Uterus (tissue), 2 donors: ENCODE results near the gene PRLH.

ENCODE experiments used
- POLR2A ChIP-seq, 2 donors: fragments of 450-650 bp; IDR thresholded peaks; one replicate each; pipeline ENCODE4 v1.6.1; 2016; ENCODE audit warnings: antibody characterized with exemption in 2 of 2, mild to moderate bottlenecking in 1 of 2, moderate library complexity in 1 of 2
- TF ChIP-seq, protein P1 (sequence below), 4 experiments: fragments of 200-600 bp in 2 of 4; fragments of 450-650 bp in 2 of 4; sonication (generic) in 2 of 4; IDR thresholded peaks; one replicate each; pipeline ENCODE4 v1.5.1; 2016 to 2019; ENCODE audit warnings: antibody characterized with exemption in 4 of 4, mild to moderate bottlenecking in 2 of 4, moderate library complexity in 1 of 4

DNA sequence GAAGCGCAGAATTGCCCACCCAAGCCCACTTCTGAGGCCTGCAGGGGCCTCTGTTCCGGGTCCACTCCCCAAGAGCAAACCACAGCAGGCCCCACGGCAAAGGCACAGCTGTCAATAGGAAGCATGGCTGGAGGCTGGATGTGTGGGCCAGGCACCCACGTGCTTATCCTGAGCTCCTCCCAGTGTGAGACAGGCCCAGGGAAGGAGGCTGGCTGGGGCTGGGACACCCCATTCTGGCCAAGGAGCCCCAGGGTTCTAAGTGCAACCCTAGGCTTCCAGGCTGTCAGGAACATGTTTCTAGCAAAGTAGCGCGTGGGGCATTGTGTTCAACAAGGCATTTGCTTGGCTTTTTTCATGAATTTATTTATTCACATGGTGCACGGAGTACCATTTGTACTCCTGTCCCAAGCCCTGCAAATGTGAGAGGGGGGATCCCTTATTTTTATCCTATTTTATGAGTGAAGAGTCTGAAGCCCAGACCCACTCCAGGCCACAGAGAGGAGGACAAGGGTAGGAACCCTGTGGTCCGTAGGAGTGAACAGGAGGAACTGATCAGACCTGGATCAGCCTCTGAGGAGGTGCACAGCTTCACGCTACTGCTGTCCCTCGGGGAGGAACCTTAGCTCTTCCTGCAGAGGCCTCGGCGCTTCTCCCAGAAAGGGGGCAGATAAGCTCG lies 30.3 kb downstream of the PRLH start:
- TF ChIP-seq, protein P1, sequence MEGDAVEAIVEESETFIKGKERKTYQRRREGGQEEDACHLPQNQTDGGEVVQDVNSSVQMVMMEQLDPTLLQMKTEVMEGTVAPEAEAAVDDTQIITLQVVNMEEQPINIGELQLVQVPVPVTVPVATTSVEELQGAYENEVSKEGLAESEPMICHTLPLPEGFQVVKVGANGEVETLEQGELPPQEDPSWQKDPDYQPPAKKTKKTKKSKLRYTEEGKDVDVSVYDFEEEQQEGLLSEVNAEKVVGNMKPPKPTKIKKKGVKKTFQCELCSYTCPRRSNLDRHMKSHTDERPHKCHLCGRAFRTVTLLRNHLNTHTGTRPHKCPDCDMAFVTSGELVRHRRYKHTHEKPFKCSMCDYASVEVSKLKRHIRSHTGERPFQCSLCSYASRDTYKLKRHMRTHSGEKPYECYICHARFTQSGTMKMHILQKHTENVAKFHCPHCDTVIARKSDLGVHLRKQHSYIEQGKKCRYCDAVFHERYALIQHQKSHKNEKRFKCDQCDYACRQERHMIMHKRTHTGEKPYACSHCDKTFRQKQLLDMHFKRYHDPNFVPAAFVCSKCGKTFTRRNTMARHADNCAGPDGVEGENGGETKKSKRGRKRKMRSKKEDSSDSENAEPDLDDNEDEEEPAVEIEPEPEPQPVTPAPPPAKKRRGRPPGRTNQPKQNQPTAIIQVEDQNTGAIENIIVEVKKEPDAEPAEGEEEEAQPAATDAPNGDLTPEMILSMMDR (IDR thresholded peaks at IDR 0.05), result no peak
- no peak for TF ChIP-seq POLR2A (IDR thresholded peaks at IDR 0.05)
